Measurements from ENCODE around the gene PIK3C3. TPM values are rescaled to one million over a fixed set of nuclear protein-coding genes. Genes with fewer than 3 reads are reported as not detected.

The PIK3C3 gene
- total RNA-seq, 1 donor from 2014 or later, result 62.2 TPM

- no peak for DNase-seq (ENCODE audit: low read depth)
- TF ChIP-seq, protein P1, sequence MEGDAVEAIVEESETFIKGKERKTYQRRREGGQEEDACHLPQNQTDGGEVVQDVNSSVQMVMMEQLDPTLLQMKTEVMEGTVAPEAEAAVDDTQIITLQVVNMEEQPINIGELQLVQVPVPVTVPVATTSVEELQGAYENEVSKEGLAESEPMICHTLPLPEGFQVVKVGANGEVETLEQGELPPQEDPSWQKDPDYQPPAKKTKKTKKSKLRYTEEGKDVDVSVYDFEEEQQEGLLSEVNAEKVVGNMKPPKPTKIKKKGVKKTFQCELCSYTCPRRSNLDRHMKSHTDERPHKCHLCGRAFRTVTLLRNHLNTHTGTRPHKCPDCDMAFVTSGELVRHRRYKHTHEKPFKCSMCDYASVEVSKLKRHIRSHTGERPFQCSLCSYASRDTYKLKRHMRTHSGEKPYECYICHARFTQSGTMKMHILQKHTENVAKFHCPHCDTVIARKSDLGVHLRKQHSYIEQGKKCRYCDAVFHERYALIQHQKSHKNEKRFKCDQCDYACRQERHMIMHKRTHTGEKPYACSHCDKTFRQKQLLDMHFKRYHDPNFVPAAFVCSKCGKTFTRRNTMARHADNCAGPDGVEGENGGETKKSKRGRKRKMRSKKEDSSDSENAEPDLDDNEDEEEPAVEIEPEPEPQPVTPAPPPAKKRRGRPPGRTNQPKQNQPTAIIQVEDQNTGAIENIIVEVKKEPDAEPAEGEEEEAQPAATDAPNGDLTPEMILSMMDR (conservative IDR thresholded peaks at IDR 0.05; ENCODE audit: low read depth, low read length), result no peak
- H3K4me3 ChIP-seq (ENCODE audit: low read depth, low read length), result no peak overlapping the region
Observed at GRCh38 chr18:42074704-42075103, 119.7 kb downstream of the PIK3C3 start.

GRCh38 chr18:42078711-42079110 lies 123.7 kb downstream of the PIK3C3 start:
- H3K4me3 ChIP-seq (ENCODE audit: low read depth, low read length), result no peak overlapping the region
- TF ChIP-seq, protein P1 (conservative IDR thresholded peaks at IDR 0.05; ENCODE audit: low read depth, low read length), result no peak
- DNase-seq (ENCODE audit: low read depth), result no peak

GRCh38 chr18:42080340-42080739 lies 125.3 kb downstream of the PIK3C3 start:
- no peak overlapping the region for H3K4me3 ChIP-seq (ENCODE audit: low read depth, low read length)
- TF ChIP-seq, protein P1 (conservative IDR thresholded peaks at IDR 0.05; ENCODE audit: low read depth, low read length), result no peak
- no peak for DNase-seq (ENCODE audit: low read depth)

DNA sequence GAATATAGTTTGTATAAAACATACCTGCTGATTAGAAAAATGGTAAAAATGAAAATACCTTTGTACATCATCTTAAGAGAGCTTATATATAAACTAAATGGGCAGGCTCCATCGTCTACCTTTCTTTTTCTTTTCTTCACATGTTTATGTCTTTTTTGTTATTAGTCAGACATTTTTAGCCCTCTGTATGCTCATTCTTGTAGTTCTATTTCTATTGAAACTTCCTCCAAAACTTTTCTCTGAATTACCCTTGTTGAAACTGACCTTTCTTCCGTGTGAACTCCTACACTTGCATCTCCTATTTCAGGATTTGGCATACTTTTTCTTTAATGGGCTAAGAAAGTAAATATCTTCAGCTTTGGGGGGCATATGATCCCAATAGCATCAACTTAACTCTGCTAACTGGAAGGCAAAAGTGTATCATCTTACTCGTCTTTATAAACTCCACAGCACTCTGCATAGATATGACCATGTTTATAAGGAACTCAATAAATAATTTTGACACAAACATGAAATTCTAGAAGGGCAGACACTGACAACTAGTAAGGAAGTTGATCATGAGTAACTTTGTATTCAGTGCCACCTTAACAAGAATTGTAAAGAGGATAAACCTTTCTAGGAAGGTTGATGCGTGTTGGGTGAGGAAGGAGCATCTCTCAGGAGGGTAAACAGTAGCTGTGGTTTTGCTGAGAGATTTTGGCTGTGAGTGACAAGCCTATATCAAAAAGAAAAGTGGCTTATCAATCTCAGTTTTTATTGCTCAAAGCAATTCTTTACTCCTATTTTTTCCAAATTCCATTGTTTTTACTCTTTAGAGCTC lies 127.6 kb downstream of the PIK3C3 start:
- TF ChIP-seq, protein P1 (conservative IDR thresholded peaks at IDR 0.05; ENCODE audit: low read depth, low read length), result no peak
- H3K4me3 ChIP-seq (ENCODE audit: low read depth, low read length), result no peak overlapping the region
- no peak for DNase-seq (ENCODE audit: low read depth)

GRCh38 chr18:42086288-42086687 lies 131.3 kb downstream of the PIK3C3 start:
- TF ChIP-seq, protein P1 (conservative IDR thresholded peaks at IDR 0.05; ENCODE audit: low read depth, low read length), result no peak
- no peak overlapping the region for H3K4me3 ChIP-seq (ENCODE audit: low read depth, low read length)
- no peak for DNase-seq (ENCODE audit: low read depth)

GRCh38 chr18:42087235-42087634 lies 132.2 kb downstream of the PIK3C3 start:
- no peak for DNase-seq (ENCODE audit: low read depth)
- TF ChIP-seq, protein P1 (conservative IDR thresholded peaks at IDR 0.05; ENCODE audit: low read depth, low read length), result no peak
- no peak overlapping the region for H3K4me3 ChIP-seq (ENCODE audit: low read depth, low read length)

- no peak overlapping the region for H3K4me3 ChIP-seq (ENCODE audit: low read depth, low read length)
- TF ChIP-seq, protein P1 (conservative IDR thresholded peaks at IDR 0.05; ENCODE audit: low read depth, low read length), result no peak
- DNase-seq (ENCODE audit: low read depth), result no peak
Observed at GRCh38 chr18:42087876-42088275, 132.8 kb downstream of the PIK3C3 start.

Measured in epithelial cell of proximal tubule (primary cell).